Neural crest cell (in vitro differentiated cells): ENCODE results near the gene ARF3. TPM values are rescaled to one million over a fixed set of nuclear protein-coding genes. Genes with fewer than 3 reads are reported as not detected.

Source experiments
- DNase-seq: peaks from one replicate; pipeline ENCODE4 v3.0.0; 2021; ENCODE audit warnings: low read depth, mixed read lengths, low spot score
- H3K27ac Mint-ChIP-seq: one replicate; pipeline ENCODE4 v1.8.0; 2021; ENCODE audit warnings: mild to moderate bottlenecking, mixed read lengths; ENCODE audit not compliant: unreplicated experiment
- H3K27me3 Mint-ChIP-seq: 2 replicates; pipeline ENCODE4 v1.8.0; 2021; ENCODE audit warnings: low read depth, mild to moderate bottlenecking, mixed read lengths
- H3K36me3 Mint-ChIP-seq: 2 replicates; pipeline ENCODE4 v1.8.0; 2021; ENCODE audit warnings: low read depth, mild to moderate bottlenecking, mixed read lengths
- H3K4me1 Mint-ChIP-seq: 2 replicates; pipeline ENCODE4 v1.8.0; 2021; ENCODE audit warnings: mixed read lengths
- H3K4me3 Mint-ChIP-seq: one replicate; pipeline ENCODE4 v1.8.0; 2021; ENCODE audit warnings: mild to moderate bottlenecking, mixed read lengths
- H3K9me3 Mint-ChIP-seq: 2 replicates; pipeline ENCODE4 v1.8.0; 2021; ENCODE audit warnings: mixed read lengths
- total RNA-seq: library from RNA; stranded (reverse); gene quantifications from 2 replicates; pipeline ENCODE4 v1.2.1, GENCODE V29; 2021
- TF ChIP-seq, protein P1 (sequence below): fragments of 200-600 bp; sonication (generic); conservative IDR thresholded peaks from 2 replicates; pipeline ENCODE4 v1.5.0; 2021; ENCODE audit warnings: antibody characterized with exemption, mild to moderate bottlenecking

ARF3 gene
- total RNA-seq, 1 donor from 2014 or later, result 202 TPM

DNA sequence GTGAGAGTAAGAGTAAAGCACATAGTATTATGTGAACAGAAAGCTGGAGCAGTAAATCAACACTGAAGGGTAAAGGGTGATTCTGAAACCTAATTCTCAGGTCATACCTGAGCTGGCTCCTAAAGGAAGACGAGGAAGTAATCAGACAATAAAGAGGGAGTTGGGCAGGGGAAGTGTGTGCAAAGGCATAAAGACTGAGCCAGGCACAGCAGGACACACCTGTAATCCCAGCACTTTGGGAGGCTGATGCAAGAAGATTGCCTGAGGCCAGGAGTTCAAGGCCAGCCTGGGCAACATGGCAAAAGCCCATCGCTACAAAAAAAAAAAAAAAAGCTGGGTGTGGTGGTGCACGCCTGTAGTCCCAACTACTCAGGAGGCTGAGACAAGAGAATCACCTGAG lies 9.6 kb downstream of the ARF3 start:
- Mint-ChIP-seq H3K27ac (no peak overlapping the region), H3K36me3 (no peaks in the 10 kb centered on the region), H3K9me3 (no peaks in the 10 kb centered on the region), H3K27me3 (no peaks in the 10 kb centered on the region), H3K4me3 (no peak overlapping the region), H3K4me1 (peaks cover 14% of the 10 kb centered on the region)
- TF ChIP-seq, protein P1, sequence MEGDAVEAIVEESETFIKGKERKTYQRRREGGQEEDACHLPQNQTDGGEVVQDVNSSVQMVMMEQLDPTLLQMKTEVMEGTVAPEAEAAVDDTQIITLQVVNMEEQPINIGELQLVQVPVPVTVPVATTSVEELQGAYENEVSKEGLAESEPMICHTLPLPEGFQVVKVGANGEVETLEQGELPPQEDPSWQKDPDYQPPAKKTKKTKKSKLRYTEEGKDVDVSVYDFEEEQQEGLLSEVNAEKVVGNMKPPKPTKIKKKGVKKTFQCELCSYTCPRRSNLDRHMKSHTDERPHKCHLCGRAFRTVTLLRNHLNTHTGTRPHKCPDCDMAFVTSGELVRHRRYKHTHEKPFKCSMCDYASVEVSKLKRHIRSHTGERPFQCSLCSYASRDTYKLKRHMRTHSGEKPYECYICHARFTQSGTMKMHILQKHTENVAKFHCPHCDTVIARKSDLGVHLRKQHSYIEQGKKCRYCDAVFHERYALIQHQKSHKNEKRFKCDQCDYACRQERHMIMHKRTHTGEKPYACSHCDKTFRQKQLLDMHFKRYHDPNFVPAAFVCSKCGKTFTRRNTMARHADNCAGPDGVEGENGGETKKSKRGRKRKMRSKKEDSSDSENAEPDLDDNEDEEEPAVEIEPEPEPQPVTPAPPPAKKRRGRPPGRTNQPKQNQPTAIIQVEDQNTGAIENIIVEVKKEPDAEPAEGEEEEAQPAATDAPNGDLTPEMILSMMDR, result no peak
- DNase-seq, result no peak

DNA sequence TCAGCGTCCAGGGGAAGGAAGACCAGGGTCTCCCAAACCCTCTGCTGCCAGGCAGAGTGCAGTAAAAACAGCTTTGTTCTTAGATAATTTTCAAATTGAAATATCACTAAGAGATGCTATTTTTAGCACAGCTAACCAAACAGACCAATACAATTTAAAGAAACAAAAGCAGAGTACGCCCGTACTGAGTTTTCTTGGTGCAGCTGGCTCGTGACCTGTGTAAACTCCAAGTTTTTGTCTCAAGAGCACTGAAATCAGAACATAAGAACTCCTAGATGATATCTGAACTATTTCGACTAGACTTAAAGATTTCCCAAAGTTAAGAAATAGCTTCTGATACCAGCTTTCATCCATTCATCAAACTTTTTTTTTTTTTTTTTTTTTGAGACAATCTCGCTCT lies 10.3 kb downstream of the ARF3 start:
- Mint-ChIP-seq H3K27ac (no peak overlapping the region), H3K27me3 (no peaks in the 10 kb centered on the region), H3K36me3 (no peaks in the 10 kb centered on the region), H3K4me3 (no peak overlapping the region), H3K4me1 (peaks cover 9% of the 10 kb centered on the region), H3K9me3 (no peaks in the 10 kb centered on the region)
- TF ChIP-seq, protein P1, result no peak
- DNase-seq, result no peak

DNA sequence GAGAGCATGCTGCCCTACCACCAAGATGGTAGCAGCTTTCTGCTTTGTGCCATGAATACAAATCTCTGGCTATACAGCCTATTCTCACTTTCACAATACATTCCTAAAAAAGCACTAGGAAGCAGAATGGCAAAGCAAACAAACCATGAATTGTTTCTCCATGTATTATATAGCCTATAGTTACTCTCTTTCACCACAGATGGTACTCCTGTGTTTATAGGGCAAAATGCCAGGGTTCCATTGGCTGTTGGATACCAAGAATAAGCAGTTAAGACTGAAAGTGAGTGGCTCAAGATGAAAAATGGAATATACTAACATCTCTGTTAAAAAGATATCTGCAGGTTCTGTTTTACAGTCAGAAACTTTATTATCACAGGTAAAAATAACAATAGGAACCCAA lies 11.1 kb downstream of the ARF3 start:
- DNase-seq, result no peak
- TF ChIP-seq, protein P1, result no peak
- Mint-ChIP-seq H3K9me3 (no peaks in the 10 kb centered on the region), H3K27me3 (no peaks in the 10 kb centered on the region), H3K27ac (no peak overlapping the region), H3K36me3 (no peaks in the 10 kb centered on the region), H3K4me1 (peaks cover 9% of the 10 kb centered on the region), H3K4me3 (no peak overlapping the region)

DNA sequence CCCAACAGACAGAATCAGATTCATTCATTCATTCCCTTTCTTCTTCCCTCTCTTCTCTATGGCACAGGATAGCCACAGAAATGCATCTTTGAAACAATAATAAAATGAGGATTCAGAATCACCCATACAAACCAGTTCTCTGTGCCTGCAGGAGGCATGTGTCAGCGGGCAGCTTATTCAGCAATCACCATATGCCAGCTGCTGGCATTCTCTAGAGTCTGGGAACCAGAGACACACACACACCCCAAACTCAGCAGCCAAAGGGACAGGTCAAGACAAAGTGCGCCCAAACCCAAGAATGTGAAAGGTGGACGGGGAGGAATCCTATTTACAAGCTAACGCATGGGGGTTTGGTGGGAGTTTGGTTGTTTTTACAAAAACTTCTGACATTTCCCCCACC lies 14.1 kb downstream of the ARF3 start:
- Mint-ChIP-seq H3K4me3 (no peak overlapping the region), H3K27ac (no peak overlapping the region)

DNA sequence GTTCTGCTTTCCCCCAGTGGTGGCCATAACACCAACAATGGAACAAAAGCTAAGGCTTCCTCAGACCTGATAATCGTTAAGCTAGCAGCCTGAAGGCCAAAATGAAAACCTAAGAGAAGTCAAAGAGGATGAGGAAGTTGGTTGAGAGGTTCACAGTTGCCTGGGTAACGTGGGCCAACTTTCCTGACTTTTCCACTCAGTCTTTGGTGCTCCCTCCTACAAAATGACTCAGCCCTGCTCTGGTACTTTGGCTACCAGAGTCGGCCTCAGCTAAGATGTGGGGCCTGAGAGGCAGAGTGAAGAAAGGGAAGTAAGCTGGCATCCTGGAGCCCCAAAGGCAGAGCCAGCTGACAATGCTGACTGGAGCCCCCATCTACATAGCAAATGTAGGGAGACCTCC lies 17.1 kb downstream of the ARF3 start:
- Mint-ChIP-seq H3K4me3 (no peak overlapping the region), H3K27ac (no peak overlapping the region), H3K9me3 (no peaks in the 10 kb centered on the region), H3K27me3 (no peaks in the 10 kb centered on the region), H3K36me3 (no peaks in the 10 kb centered on the region), H3K4me1 (no peaks in the 10 kb centered on the region)
- no peak for DNase-seq
- TF ChIP-seq, protein P1, result no peak

More for the DNA sequence above, 14.1 kb downstream of the ARF3 start:
- Mint-ChIP-seq H3K9me3 (no peaks in the 10 kb centered on the region), H3K27me3 (no peaks in the 10 kb centered on the region), H3K4me1 (peaks cover 9% of the 10 kb centered on the region), H3K36me3 (no peaks in the 10 kb centered on the region)
- no peak for DNase-seq
- TF ChIP-seq, protein P1, result no peak

DNA sequence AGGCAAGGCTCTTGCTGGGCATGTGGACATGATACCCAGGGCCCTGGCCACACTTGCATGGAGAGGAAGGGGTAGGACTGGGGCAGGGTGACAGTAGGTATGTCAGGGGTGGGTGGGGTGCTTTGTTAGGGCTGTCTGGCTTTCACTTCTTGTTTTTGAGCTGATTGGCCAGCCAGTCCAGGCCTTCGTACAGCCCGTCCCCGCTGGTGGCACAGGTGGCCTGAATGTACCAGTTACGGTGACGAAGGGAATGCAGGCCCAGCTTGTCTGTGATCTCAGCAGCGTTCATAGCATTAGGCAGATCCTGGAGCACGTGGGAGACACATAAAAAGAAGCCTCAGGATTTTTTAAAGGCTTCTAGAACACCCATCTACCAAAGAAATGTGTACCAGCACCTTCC lies 18.5 kb downstream of the ARF3 start:
- TF ChIP-seq, protein P1, result no peak
- DNase-seq, result no peak
- no peaks in the 10 kb centered on the region for H3K36me3 Mint-ChIP-seq

More for the DNA sequence above, 18.5 kb downstream of the ARF3 start:
- Mint-ChIP-seq H3K4me3 (no peak overlapping the region), H3K9me3 (no peaks in the 10 kb centered on the region), H3K4me1 (no peaks in the 10 kb centered on the region), H3K27me3 (no peaks in the 10 kb centered on the region), H3K27ac (no peak overlapping the region)
